HG03066 (cell line): ENCODE data around the gene ST6GALNAC6.

Source experiments
- ATAC-seq: cut with Tn5 transposase; IDR thresholded peaks from one replicate; pipeline ENCODE4 v1.9.1; 2021; ENCODE audit warnings: low read depth; ENCODE audit not compliant: unreplicated experiment

ST6GALNAC6 gene

DNA sequence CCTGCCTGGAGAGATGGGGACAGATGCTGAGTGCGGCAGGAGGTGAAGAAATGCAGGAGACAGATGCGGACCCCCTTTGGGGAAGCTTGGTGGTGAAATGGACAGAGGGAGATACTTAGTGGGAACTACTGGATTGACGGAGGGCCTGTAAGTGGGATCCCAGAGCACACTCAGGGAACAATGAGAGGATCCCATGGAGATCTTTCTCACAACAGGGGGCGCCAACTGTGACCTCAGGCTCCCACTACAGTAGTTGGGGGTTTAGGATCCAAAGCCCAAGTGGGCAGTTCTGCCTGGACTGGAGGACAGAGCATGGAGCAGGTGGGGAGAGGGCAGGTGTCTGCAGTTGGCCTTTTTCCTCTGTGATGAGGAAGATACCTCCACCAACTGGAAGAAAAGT is 34.8 kb upstream of the ST6GALNAC6 start:
- no peak for ATAC-seq

DNA sequence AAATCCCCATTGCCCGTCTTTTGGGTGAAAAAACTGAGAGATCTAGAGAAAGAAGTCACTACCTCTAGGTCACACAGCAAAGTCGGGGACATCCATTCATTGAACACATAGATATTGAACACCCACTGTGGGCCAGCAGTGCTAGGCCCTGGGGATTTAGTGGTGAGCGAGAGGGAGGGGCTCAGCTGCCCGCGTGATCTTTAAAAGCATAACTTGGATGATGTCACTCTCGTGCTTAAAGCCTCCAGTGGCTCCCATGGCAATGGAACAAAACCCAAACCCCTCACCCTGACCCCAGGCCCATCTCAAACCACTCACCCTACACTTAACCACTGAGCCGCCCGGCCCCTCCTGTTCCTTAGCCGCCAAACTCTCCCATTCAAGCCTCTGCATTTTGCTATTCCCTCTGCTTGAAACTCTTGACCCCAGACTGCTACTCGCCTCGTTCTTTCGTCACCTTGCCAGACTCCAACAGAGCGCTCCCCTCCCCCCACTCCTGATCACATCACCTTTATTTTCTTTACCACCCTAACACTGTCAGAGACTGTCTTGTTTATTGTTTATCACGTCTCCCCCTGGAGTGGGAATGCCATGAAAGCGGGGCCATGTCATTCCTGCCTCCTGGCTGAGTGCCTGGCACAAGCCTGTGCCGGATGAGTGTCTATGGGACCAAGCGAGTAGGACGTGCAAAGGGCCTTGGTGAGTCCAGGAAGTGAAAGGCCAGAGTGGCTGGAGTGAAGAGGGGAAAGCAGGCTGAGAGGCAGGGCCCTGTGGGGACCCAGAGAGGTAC is 31.9 kb upstream of the ST6GALNAC6 start:
- peak; percentile 29 for ATAC-seq

DNA sequence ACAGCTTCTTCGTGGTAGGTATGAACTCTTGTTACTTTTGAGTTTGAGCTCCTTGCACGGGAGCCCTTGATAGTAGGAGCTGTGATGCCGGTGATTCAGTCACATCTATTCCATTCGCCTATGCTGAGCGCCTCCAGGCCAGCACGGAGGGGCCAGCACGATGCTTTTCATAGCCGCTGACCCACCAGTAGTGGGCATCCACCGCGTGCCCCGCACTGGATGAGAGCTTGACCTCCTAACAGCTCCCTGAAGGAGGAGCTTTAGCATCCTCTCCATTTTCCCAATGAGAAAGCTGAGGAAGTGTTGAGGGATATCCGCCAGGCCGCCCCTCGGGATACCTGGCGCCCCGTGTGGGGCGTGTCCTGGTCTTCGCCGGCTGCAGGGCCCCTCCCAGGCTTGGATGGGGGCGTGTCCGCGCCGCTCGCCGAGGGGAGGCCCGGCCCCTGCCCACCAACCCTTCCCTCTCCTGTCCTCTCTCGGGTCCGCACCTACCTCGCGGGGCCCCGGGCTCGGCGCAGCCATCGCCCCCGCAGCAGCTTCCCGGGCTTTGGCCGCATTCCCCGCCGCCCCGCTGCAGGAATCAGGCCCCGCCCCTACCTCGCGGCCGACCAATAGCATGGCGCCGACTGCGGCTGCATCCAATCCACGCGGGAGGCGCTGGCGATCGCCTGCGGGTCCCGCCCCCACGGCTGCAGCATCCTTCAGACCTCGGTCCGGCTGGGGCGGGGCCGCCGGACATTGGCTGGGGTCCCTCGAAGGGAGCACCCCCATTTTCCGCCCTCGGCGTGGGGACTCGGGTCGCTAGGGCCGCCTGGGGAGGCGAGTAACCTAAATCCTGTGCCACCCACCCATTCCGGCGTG is 31.1 kb upstream of the ST6GALNAC6 start, which contains the start of gene PIP5KL1:
Gene PIP5KL1, minus strand, starts transcription at position 547 of the 861 bp plus-strand sequence. Its CDS starts 25 bp downstream, at position 522.
- peak; percentile 76 for ATAC-seq

DNA sequence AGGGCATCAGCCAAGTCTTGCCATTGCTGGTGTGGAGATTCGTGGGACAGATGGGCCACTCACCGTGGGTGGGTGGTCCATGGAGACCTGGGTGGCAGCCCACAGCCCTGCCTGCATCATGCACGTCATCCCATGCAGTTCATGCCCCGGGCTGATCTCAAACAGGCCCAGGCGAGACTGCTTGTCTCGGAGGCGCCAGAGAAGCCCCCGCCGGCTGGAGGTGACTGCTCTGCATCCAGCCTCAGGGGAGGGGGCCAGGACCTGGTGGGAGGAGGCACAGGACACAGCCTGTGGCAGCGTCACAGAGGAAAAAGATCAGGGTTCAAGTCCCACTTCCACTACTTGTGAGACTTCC is 30.2 kb upstream of the ST6GALNAC6 start:
- ATAC-seq, result no peak

DNA sequence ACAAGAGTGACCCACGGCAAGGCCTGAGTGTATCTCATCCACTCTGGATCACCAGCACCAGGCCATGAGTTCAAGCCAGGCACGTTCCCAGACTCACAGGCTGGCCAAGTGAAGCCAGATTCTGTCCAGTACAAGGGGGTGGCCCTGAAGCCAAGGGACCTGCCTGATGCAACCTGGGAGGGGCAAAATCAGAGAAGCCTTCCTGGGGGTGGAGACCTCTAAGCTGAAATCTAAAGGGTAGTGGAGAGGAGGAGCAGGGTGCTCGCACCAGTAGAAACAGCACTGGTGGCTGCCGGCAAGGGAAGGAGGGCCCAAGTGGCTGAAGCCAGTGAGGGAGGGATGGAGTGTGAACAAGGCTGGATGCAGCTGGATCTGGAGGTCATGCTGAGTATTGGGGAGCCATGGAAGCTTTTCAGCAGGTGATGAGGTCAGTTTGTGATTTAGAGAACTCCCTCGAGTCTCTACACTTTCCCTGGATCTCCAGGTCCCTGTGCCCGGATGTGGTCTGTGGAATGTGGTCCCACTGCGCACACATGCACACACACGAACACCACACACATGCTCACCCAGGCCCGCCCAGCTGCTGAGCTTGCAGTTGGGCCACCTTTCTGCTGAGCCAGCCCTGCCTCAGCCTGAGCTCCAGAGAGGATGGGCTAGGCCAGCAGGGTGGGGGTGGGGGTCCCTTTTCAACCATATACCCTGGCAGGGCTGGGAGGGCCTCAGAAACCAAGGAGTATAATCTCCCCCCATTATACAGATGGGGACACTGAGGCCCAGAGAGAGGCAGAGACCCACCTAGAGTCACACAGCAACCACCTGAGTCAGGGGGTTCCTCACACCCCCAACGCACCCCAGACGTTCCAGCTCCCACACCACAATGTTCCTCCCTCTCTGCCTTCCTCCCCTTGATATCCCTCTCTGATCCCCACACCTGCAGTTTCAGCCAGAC is 29.5 kb upstream of the ST6GALNAC6 start:
- no peak for ATAC-seq

DNA sequence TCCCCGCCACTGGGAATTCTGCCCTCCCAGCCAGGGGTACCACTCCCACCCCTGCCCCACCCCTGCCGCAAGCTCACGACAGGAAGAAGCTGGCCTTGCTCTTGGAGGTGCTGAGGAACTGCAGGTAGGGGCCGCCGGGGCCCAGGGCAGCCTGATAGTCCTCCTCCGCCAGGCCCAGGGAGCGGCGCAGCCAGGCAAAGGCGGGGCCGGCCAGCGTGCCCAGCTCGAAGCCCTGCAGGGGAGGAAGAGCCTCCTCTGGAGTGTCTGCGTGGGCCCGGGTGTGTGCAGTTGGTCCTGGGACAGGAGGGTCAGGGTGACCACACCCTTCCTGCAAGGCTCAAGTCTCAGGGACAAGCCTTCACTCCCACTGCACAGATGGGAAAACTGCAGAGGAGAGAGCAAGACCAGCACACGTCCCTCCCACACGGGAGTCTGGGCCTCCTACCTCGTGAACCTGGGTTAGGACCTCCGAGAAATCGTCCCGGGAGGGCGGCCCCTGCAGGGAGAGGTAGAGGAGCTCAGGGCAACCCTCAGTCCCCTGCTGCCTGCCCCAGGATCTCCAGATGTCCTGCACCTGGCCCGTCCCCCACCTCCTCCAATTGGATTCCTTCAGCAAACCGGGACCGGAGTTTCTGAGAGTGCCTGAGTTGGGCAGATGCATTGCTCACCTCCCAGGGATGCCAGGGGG is 28.7 kb upstream of the ST6GALNAC6 start:
- ATAC-seq, result no peak

DNA sequence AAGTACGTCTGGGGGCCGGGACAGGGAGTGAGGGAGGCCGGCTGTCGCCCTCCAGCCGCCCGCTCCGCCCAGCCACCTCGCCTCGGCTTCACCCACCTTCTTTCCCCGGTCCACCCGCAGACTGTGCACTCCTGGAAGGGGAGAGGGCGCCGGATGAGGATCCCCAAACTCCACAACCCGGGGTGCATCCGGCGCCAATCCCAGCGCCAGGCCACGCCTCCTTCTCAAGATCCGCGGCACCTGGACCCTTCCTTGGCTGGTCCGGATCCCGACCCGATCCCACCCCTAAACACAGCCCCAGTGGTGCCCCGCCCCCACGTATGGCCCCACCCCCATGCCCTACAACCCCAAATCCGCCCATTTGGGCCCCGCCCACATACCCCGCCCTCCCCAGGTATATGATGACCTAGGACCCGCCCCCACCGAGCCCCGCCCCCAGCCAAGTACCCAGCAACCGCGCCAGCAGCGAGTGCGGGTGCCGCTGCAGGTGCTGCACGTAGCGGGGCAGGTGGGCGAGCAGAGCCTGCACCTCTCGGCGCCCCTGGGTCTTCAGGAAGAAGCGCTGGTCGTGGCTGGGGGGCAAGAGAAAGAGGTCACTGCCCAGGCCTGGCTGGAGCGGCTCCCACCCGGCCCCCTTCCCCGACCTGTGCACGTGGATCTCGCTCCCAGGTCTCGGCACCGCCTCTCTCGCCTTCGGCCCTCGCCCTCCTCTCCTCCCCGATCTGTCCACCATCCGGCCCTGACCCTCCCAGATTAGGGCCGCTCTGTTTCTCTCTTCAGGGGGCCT is 28.0 kb upstream of the ST6GALNAC6 start:
- ATAC-seq, result no peak

DNA sequence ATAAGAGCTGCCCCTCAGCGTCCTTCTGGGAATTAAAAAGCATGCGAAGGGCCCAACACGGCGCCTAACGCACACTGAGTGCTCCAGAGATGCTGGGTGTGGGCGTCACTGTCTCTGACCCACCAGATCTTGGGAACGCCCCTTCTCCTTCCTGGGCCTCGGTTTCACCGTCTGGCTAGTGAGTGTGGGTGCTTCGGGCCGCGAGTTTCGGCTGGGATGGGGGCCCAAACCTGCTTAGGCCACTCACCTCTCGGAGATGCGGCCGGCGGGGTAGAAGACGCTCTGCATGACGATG is 27.4 kb upstream of the ST6GALNAC6 start:
- no peak for ATAC-seq

DNA sequence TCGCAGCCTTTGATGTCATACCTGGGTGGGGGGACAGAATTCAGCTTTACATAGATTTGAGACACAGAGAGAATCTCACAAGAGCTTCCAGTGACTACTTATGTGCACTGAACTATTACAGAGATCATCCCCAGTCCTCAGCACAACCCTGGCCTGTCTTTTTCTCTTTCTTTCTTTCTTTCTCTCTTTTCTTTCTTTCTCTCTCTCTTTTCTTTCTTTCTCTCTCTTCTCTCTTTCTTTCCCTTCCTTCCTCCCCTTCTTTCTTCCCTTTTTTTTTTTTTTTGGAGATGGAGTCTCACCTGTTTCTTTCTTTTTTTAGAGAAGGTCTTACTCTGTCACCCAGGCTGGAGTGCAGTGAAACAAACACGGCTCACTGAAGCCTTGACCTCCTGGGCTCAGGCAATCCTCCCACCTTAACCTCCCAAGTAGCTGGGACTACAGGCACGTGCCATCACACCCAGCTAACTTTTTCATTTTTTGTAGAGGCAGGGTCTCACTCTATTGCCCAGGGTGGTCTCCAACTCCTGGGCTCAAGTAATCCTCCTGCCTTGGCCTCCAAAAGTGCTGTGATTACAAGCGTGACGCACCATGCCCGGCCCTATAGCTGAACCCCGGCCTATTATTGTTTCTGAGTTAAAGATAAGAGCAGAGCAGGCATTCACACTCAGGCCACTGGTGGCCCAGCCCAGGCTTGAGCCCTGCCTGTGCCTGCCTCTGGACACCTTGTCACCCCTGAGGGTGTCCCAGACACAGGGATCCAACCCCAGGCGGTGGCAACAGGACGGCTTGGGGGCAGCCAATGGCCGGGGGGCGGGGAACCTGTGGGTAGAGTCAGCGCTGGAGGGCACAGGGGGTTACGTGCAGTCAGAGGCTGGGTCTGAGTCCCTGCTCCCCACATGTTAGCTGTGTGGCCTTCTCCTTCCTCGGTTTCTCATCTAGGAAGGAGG is 26.8 kb upstream of the ST6GALNAC6 start:
- no peak for ATAC-seq

DNA sequence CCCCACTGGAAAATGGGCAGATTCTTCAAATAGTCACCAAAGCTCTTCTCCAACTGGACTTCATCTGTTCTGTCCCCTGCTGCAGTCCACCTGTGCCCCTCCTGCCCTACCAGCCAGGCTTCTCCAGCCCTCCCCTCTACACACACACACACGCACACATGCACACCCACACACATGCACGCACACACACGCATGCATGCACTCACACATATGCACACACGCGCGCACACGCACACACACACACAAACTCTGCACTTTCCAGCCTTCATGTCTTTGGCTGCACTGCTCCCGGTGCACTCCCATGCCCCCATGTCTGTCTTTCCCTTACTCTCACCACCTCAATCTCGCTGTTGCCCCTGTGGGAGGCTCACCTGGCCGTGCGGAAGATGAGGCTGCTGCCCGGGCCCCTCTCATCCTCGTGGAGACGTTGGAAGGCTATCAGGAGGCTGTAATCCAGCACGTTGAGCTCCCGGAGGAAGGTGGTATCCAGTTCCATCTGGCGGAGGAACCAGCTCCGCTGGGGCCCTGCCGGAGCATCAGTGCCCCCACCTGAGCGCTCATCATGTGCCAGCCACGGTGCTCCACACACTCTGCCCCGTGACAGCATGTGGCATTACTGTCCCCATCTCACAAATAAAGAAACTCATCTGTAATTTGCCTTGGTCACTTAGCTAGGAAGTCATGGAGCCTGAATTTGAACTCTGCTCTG is 25.5 kb upstream of the ST6GALNAC6 start:
- no peak for ATAC-seq

DNA sequence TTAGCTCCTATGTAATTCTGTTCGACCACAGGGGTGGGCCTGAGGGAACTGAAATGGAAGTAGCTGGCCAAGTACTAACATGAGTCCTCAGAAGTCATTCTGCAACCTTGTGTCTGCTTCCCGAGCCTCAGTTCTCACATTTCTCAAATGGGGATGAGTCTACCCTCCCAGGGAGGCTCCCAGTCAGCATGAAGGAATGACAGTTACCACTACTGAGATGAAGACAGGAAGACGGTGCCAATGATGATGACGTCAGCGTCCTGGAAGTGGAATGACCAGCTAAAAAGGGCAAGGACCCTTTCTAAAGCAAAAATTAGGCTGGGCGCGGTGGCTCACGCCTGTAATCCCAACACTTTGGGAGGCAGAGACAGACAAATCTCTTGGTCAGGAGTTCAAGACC is 24.4 kb upstream of the ST6GALNAC6 start:
- no peak for ATAC-seq

DNA sequence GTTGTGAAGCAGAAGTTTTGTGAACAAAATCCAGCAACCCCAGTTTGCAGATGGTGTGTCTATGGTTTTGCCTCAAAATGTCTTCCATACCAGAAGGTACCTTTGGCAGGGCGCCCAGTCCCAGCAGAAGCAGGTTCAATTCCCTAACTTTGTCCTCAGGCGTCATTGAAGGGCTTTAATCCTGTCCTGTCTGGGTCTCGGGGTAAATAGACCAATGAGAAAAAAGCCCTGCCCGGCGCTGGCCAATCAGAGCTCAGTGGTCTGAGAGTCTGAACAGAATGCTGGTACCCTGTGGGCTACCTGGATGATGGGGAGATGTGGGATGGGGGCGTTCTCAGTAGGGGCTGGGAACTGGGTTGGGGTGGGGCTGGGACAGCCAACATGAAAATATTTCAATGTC is 23.6 kb upstream of the ST6GALNAC6 start:
- no peak for ATAC-seq

DNA sequence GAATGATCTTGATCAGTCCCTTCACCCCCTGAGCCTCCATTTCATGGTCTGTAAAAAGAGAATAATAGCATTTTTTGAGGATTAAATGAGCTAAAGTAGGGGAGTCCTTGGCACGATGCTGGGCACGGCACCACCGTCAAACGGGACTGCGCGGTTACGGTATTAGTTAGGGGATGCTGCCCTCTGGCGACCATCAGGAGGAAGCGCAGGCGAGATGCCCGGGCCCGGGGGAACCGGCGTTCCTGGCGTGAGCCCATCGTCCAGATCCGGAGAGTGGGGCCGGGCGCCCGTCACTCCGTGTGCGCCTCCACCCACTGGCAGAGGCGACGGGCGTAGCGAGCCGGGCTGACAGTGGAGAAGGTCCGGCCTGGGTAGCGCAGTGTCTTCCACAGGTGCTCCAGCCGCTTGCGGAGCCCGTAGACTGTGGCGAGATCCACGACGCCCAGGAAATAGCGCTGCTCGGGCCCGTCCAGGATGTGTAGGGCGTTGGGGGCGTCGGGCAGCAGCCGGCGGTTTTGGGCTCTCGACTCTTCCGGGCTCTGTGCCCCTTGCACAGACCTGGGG is 22.2 kb upstream of the ST6GALNAC6 start:
- no peak for ATAC-seq

DNA sequence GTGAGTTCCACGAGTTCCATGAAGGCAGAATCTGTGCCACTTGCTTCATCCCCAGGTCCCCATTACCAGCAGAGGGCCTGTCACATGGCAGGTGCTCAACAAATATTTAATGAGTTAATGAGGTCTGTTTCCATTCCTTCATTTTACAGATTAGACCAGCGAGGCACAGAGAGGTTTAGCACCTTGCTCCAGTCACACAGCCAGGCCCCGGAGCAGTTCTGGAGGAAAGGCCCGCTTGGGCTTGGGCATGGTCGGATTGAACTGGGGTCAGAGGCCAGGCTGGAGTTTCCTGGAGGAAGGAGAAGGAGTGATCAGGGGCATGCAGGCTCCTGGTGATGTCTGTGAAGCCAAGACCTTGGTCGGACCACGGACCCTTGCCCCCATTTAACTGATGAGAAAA is 21.4 kb upstream of the ST6GALNAC6 start:
- ATAC-seq, result no peak

DNA sequence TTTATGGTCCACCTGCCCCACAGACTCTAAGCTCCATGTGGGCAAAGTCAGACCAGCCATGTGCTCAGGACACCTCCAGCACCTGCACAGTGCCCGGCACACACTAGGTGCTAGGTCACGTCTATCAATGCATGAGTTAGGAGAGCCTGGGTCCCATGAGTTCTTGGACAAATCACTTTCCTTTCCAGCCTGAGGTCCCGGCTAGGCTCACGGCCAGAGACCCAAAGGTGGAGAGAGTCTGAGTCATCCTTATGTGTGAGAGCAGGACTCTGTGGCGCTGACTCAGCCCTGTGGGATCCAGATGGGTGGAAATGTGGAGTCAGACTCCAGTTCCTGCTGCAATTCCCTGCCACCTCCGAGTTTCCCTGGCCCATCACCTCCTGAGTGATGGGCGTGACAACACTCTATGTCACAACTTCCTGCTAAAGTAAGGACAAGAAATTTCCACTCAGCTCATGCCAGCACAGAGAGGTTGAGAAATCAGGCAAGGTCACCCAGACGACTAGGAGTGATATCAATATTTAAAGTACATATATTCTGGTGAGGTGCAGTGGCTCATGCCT is 19.9 kb upstream of the ST6GALNAC6 start:
- ATAC-seq, result no peak

DNA sequence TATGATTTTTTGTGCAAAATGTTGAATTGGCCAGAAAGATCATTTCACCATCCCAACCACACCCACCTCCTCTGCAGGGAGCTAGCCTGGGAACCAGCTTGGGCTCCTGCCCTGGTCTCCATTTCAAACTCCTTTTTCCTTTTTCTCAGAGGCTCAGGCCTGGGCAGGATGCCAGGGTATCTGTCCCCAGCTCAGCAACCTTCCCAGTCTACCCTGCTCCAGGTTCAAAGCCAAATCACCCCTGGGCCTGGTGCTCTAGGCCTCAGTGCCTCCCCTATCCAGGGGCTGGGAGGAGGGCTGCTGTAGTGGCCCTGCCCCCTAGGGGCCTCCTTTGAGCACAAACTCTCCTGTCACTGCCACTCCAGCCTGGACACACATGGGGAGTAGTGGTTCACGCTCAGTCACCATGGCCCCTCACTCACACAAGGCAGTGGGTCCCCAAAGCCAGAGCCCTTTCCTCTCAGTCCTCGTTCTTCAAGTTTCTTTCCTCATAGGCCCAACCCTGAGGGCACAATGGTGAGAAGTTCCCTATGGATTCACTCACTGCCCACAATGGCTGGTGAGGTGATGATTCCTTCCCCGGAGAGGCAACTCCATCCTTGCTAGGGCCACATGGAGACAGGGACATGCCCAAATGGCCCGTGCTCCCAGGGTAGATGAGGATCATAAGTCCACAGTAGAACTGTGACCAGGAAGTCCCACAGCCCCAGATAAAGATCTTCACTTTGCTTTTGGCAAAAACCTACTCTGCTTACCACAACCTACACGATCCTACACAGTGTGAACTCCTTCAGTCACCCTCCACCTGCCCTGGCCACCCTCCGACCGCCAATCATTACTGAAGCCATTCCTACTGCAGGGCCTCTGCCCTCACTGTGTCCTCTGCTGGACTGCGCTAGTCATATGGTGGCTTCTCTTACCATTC is 19.0 kb upstream of the ST6GALNAC6 start:
- ATAC-seq, result no peak
